IMR-90 (cell line): ENCODE measurements around the gene POMT2. TPM values are rescaled to one million over a fixed set of nuclear protein-coding genes. Genes with fewer than 3 reads are reported as not detected.

Experiments used
- ATAC-seq: fragments of 200-7000 bp; cut with Tn5 transposase; 2 replicates; pipeline ENCODE4 v1.9.1; 2020; ENCODE audit warnings: low read depth, mild to moderate bottlenecking, moderate library complexity
- BruUV-seq: library from RNA; stranded (reverse); fragments of 400-500 nt; replicated peaks from 2 replicates; lab custom pipeline; 2021; lab: Mats Ljungman, UMichigan
- CTCF ChIA-PET: fragments of 300-600 bp; formaldehyde crosslinking; extraction: SDS; loops from one replicate; lab custom pipeline; 2021; ENCODE audit warnings: antibody characterized with exemption; lab: Yijun Ruan, JAX
- POLR2A ChIA-PET: fragments of 300-600 bp; sonication (Branson Sonifier 250); formaldehyde crosslinking; loops from one replicate; lab custom pipeline; 2022; ENCODE audit warnings: antibody characterized with exemption; ENCODE audit not compliant: unreplicated experiment; lab: Charles Lee
- DNase-seq: peaks from one replicate; pipeline ENCODE4 v3.0.0; 2013
- H2AFZ ChIP-seq: replicated peaks from 2 replicates; pipeline ENCODE3; 2013; ENCODE audit warnings: low read length, mild to moderate bottlenecking; ENCODE audit not compliant: poor library complexity
- H2AK5ac ChIP-seq: 2 replicates; pipeline ENCODE4 v1.6.1; 2013; ENCODE audit warnings: low read depth, low read length, inconsistent platforms
- H2AK9ac ChIP-seq: replicated peaks from 2 replicates; pipeline ENCODE3; 2013; ENCODE audit warnings: mild to moderate bottlenecking, low read depth, low read length, moderate library complexity; ENCODE audit not compliant: poor library complexity
- H2BK120ac ChIP-seq: 2 replicates; pipeline ENCODE4 v1.6.1; 2013; ENCODE audit warnings: low read depth, low read length, inconsistent platforms
- H2BK15ac ChIP-seq: 3 replicates; pipeline ENCODE4 v1.6.1; 2013; ENCODE audit warnings: low read depth, low read length, inconsistent platforms
- H2BK20ac ChIP-seq: 2 replicates; pipeline ENCODE4 v1.6.1; 2013; ENCODE audit warnings: low read depth, mild to moderate bottlenecking, inconsistent platforms, low read length, moderate library complexity
- H2BK5ac ChIP-seq: 2 replicates; pipeline ENCODE4 v1.6.1; 2013; ENCODE audit warnings: mild to moderate bottlenecking, low read depth, low read length, inconsistent platforms; ENCODE audit not compliant: poor library complexity, severe bottlenecking
- H3K14ac ChIP-seq: replicated peaks from 2 replicates; pipeline ENCODE4 v1.6.1; 2013; ENCODE audit warnings: low read depth, low read length, inconsistent platforms
- H3K18ac ChIP-seq: 2 replicates; pipeline ENCODE4 v1.6.1; 2013; ENCODE audit warnings: low read depth, low read length, control low read depth
- H3K23ac ChIP-seq: 2 replicates; pipeline ENCODE4 v1.6.1; 2013; ENCODE audit warnings: low read depth, low read length, inconsistent platforms
- H3K27ac ChIP-seq: 2 replicates; pipeline ENCODE4 v1.5.1; 2013; ENCODE audit warnings: mild to moderate bottlenecking, control low read depth, low read length; ENCODE audit not compliant: insufficient read depth
- H3K27me3 ChIP-seq: 2 replicates; pipeline ENCODE4 v1.6.1; 2013; ENCODE audit warnings: low read length; ENCODE audit not compliant: control insufficient read depth, insufficient read depth
- H3K36me3 ChIP-seq: 2 replicates; pipeline ENCODE4 v1.6.1; 2013; ENCODE audit warnings: low read length, mixed read lengths; ENCODE audit not compliant: control insufficient read depth, insufficient read depth
- H3K4ac ChIP-seq: 2 replicates; pipeline ENCODE4 v1.6.1; 2013; ENCODE audit warnings: low read depth, low read length, inconsistent platforms
- H3K4me1 ChIP-seq: 2 replicates; pipeline ENCODE4 v1.6.1; 2013; ENCODE audit warnings: low read length, mixed read lengths; ENCODE audit not compliant: control insufficient read depth, insufficient read depth
- H3K4me2 ChIP-seq: 2 replicates; pipeline ENCODE4 v1.6.1; 2013; ENCODE audit warnings: low read depth, mild to moderate bottlenecking, control low read depth, low read length, moderate library complexity
- H3K4me3 ChIP-seq: 2 replicates; pipeline ENCODE4 v1.5.1; 2013; ENCODE audit warnings: low read depth, mild to moderate bottlenecking, control low read depth, low read length, moderate library complexity; ENCODE audit not compliant: insufficient read depth
- H3K56ac ChIP-seq: 2 replicates; pipeline ENCODE4 v1.6.1; 2013; ENCODE audit warnings: low read length, inconsistent platforms; ENCODE audit not compliant: insufficient read depth; ENCODE audit errors: extremely low read depth
- H3K79me1 ChIP-seq, 2 experiments: 2 replicates each; pipeline ENCODE4 v1.6.1; 2013; ENCODE audit warnings: low read length in 2 of 2, inconsistent platforms in 1 of 2, low read depth in 1 of 2
- H3K9ac ChIP-seq: 2 replicates; pipeline ENCODE4 v1.6.1; 2013; ENCODE audit warnings: low read depth, low read length, control low read depth
- H3K9me1 ChIP-seq: 2 replicates; pipeline ENCODE4 v1.6.1; 2013; ENCODE audit warnings: low read length, inconsistent platforms; ENCODE audit not compliant: insufficient read depth
- H3K9me3 ChIP-seq: 2 replicates; pipeline ENCODE4 v1.6.1; 2013; ENCODE audit warnings: low read length; ENCODE audit not compliant: control insufficient read depth, insufficient read depth
- H4K20me1 ChIP-seq: 2 replicates; pipeline ENCODE4 v1.6.1; 2013; ENCODE audit warnings: low read length, inconsistent platforms; ENCODE audit not compliant: insufficient read depth
- H4K5ac ChIP-seq: 2 replicates; pipeline ENCODE4 v1.6.1; 2013; ENCODE audit warnings: mild to moderate bottlenecking, low read depth, low read length, control low read depth
- H4K8ac ChIP-seq, 2 experiments: 2 replicates each; pipeline ENCODE4 v1.6.1; 2013; ENCODE audit warnings: low read depth in 2 of 2, low read length in 2 of 2, control low read depth in 1 of 2, inconsistent platforms in 1 of 2
- H4K91ac ChIP-seq: 2 replicates; pipeline ENCODE4 v1.6.1; 2013; ENCODE audit warnings: low read depth, low read length, inconsistent platforms; ENCODE audit not compliant: insufficient read depth
- BHLHE40 ChIP-seq: fragments of 150-350 bp; IDR thresholded peaks from 2 replicates; pipeline ENCODE4 v1.6.1; 2016; ENCODE audit warnings: mild to moderate bottlenecking, low read depth, low read length
- CEBPB ChIP-seq: IDR thresholded peaks from 2 replicates; pipeline ENCODE4 v1.6.1; 2012; ENCODE audit warnings: low read depth, low read length, improper control_type of control experiment
- CHD1 ChIP-seq: IDR thresholded peaks from 2 replicates; pipeline ENCODE4 v1.6.1; 2012; ENCODE audit warnings: low read depth, low read length, improper control_type of control experiment
- NFE2L2 ChIP-seq: fragments of 150-350 bp; IDR thresholded peaks from 2 replicates; pipeline ENCODE4 v1.6.1; 2016; ENCODE audit warnings: low read depth, mild to moderate bottlenecking, low read length
- POLR2A ChIP-seq: IDR thresholded peaks from 2 replicates; pipeline ENCODE4 v1.6.1; 2012; ENCODE audit warnings: mild to moderate bottlenecking, low read depth, low read length
- RAD21 ChIP-seq: IDR thresholded peaks from 2 replicates; pipeline ENCODE4 v1.6.1; 2012; ENCODE audit warnings: low read length, improper control_type of control experiment
- RCOR1 ChIP-seq: IDR thresholded peaks from 2 replicates; pipeline ENCODE4 v1.6.1; 2012; ENCODE audit warnings: mild to moderate bottlenecking, low read length, improper control_type of control experiment; ENCODE audit not compliant: insufficient replicate concordance
- USF2 ChIP-seq: fragments of 150-350 bp; IDR thresholded peaks from 2 replicates; pipeline ENCODE4 v1.6.1; 2017; ENCODE audit warnings: mild to moderate bottlenecking, antibody characterized with exemption, low read length, low read depth
- WGBS, 2 experiments: methylation state at CpG; one replicate each; pipeline versions ENCODE4 v1.1.5 to v1.1.7; 2013; ENCODE audit warnings: missing lambda C conversion rate in 2 of 2; ENCODE audit not compliant: insufficient read length in 1 of 2; ENCODE audit errors: extremely low coverage in 2 of 2; 5-methylcytosine and 5-hydroxymethylcytosine counted together
- dilution Hi-C: fragments of 300-500 bp; cut with HindIII; formaldehyde crosslinking; loops from one replicate; pipeline ENCODE4 v1.14.3; 2018; ENCODE audit warnings: low sequenced_read_pairs; ENCODE audit not compliant: unreplicated experiment
- in situ Hi-C: fragments of 300-500 bp; cut with MboI; formaldehyde crosslinking; loops from 3 replicates; pipeline ENCODE4 v1.14.3; 2019; ENCODE audit warnings: low sequenced_read_pairs, inconsistent platforms, mixed read lengths
- intact Hi-C: fragments of 100-400 bp; cut with micrococcal nuclease; formaldehyde crosslinking; loops from 2 replicates; pipeline ENCODE4 v1.10.0; 2022
- polyA plus RNA-seq, 3 experiments: library from polyadenylated mRNA; depleted of rRNA; stranded (reverse); fragments of >200 nt; gene quantifications; 2 replicates each; pipeline ENCODE4 v1.2.3, GENCODE V29; 2012; ENCODE audit warnings: low replicate concordance in 1 of 3
- total RNA-seq: library from RNA; depleted of rRNA; stranded (reverse); fragments of >200 nt; gene quantifications from 2 replicates; pipeline ENCODE4 v1.2.3, GENCODE V29; 2012

The POMT2 gene
- total and polyA plus RNA-seq, 2 of the 4 experiments (the other 2 are of a cell fraction) = 6.5 to 13.0 TPM

DNA sequence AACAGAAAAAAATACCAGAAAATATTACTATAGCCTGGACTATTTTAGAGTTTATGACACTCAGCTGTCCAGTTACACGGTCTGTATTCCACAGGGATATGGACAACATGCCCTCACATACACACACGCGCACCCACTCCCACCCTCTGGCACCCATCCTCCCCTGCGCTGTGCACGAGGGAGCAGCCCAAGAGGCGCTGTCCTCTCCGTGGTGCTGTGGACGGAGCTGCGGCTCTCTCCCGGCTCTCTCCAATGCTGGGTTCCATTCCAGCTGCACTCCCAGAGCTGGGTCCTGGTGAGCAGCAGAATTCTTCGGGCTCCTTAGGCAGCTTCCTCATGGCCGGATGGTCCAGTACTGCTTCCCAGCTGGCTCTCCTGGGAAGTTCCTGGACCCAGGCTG, 43.7 kb downstream of the POMT2 start:
- H4K8ac ChIP-seq = no peak overlapping the region
- in situ Hi-C loops = no loop called here

More for the DNA sequence above, 43.7 kb downstream of the POMT2 start:
- Histone ChIP-seq H2BK15ac (no peak overlapping the region), H3K79me1 (no peaks in the 10 kb centered on the region), H2BK120ac (no peak overlapping the region), H3K27me3 (peaks cover 5% of the 10 kb centered on the region; the same call in 1 of the 2 replicates), H4K20me1 (no peaks in the 10 kb centered on the region), H3K56ac (no peak overlapping the region), H3K23ac (no peak overlapping the region), H2AK5ac (no peak overlapping the region), H4K5ac (no peak overlapping the region), H3K9me1 (no peaks in the 10 kb centered on the region), H2BK5ac (no peak overlapping the region), H3K9ac (no peak overlapping the region), H2AFZ (no peak overlapping the region), H3K4me1 (no peaks in the 10 kb centered on the region), H3K4ac (no peak overlapping the region), H4K91ac (no peak overlapping the region), H3K9me3 (no peaks in the 10 kb centered on the region), H3K27ac (no peak overlapping the region), H3K18ac (no peak overlapping the region), H3K4me2 (no peak overlapping the region), H3K36me3 (peaks cover 12% of the 10 kb centered on the region; the same call in 1 of the 2 replicates), H2AK9ac (no peak overlapping the region), H3K14ac (no peak overlapping the region), H2BK20ac (no peak overlapping the region), H3K4me3 (no peak overlapping the region)
- ATAC-seq (no peak), DNase-seq (no peak)
- ChIA-PET CTCF (no interaction called here), POLR2A (no interaction called here)
- TF ChIP-seq RCOR1 (no peak), RAD21 (no peak), USF2 (no peak), BHLHE40 (no peak), CEBPB (no peak), POLR2A (no peak), NFE2L2 (no peak), CHD1 (no peak)
- no TSS peak for BruUV-seq
- WGBS, 2 experiments = 90% methylated on average over 9 of the region's 12 CpGs; no CpG with 5 or more reads in 1 of the 2 experiments
- intact Hi-C loops (no loop called here), dilution Hi-C loops (no loop called here)
